ENCODE results near the gene PFN2. TPM values are rescaled to one million over a fixed set of nuclear protein-coding genes. Genes with fewer than 3 reads are reported as not detected.

Gene PFN2
- total and polyA plus RNA-seq, 2 donors (not counting 1 experiment from before 2014, with no cell fraction given), result 1.2 to 8.1 TPM

GRCh38 chr3:149989307-149989706, 18.6 kb upstream of the PFN2 start:
- Mint-ChIP-seq H3K27ac (no peak overlapping the region), H3K27me3 (peaks cover 29% of the 10 kb centered on the region), H3K9me3 (ENCODE audit: insufficient read depth) (no peaks in the 10 kb centered on the region), H3K4me1 (no peaks in the 10 kb centered on the region), H3K4me3 (no peak overlapping the region)
- H3K4me3 ChIP-seq (ENCODE audit: control extremely low read depth in 1 of 5, extremely low read depth in 1 of 5, insufficient read depth in 1 of 5, low read depth in 2 of 5, low read length in 4 of 5), result no peak overlapping the region
- no peaks in the 10 kb centered on the region for H3K4me1 ChIP-seq (ENCODE audit: control insufficient read depth in 2 of 2, insufficient read depth in 2 of 2, low read length in 2 of 2)
- peaks cover 0 to 3% (median 0%) of the 10 kb centered on the region in 4 experiments for H3K27me3 ChIP-seq (replicated peaks in 1 of 4; ENCODE audit: control extremely low read depth in 1 of 4, control insufficient read depth in 3 of 4, insufficient read depth in 4 of 4, low read length in 3 of 4)
- no peaks in the 10 kb centered on the region for H4K20me1 ChIP-seq (ENCODE audit: control insufficient read depth, insufficient read depth, low read length, poor library complexity, severe bottlenecking)
- ChIA-PET POLR2A (no interaction called here), CTCF (no interaction called here)
- intact Hi-C loops (cut with micrococcal nuclease), result no loop called here
- no peak for ATAC-seq (ENCODE audit: low read depth)
- no peak overlapping the region for H3K27ac ChIP-seq (ENCODE audit: low read length in 2 of 2)
- WGBS (ENCODE audit: insufficient coverage), result no CpG with 5 or more reads among the region's 2 CpGs
- no peak overlapping the region for H3K9ac ChIP-seq (ENCODE audit: low read length)
- no peaks in the 10 kb centered on the region for H3K36me3 ChIP-seq (replicated peaks in 1 of 2; ENCODE audit: control extremely low read depth in 1 of 2, control insufficient read depth in 1 of 2, extremely low read depth in 1 of 2, insufficient read depth in 2 of 2, low read length in 1 of 2)
- H3K79me2 ChIP-seq (ENCODE audit: control insufficient read depth, insufficient read depth, low read length), result no peaks in the 10 kb centered on the region
- H3K9me3 ChIP-seq (ENCODE audit: control extremely low read depth in 1 of 3, control insufficient read depth in 2 of 3, insufficient read depth in 1 of 3, low read length in 2 of 3), result peaks cover 0 to 15% (median 0%) of the 10 kb centered on the region in 3 donors
- no peak overlapping the region for H3K4me2 ChIP-seq (replicated peaks; ENCODE audit: low read depth, low read length, poor library complexity, severe bottlenecking)
- H2AFZ ChIP-seq (ENCODE audit: insufficient read depth, low read depth, low read length, poor library complexity, severe bottlenecking), result no peak overlapping the region
- TF ChIP-seq EZH2 (IDR thresholded peaks at IDR 0.05; ENCODE audit: borderline replicate concordance, insufficient read depth, low read depth, low read length, poor library complexity, severe bottlenecking) (no peak), CTCF (IDR thresholded peaks at IDR 0.05) (no peak)
- no peak for DNase-seq

GRCh38 chr3:149983628-149984027, 12.9 kb upstream of the PFN2 start:
- H3K27ac ChIP-seq (ENCODE audit: low read length in 2 of 2), result no peak overlapping the region

More at GRCh38 chr3:149983628-149984027, 12.9 kb upstream of the PFN2 start:
- ATAC-seq (ENCODE audit: low read depth) (no peak), DNase-seq (no peak)
- Histone ChIP-seq H3K4me2 (replicated peaks; ENCODE audit: low read depth, low read length, poor library complexity, severe bottlenecking) (no peak overlapping the region), H4K20me1 (ENCODE audit: control insufficient read depth, insufficient read depth, low read length, poor library complexity, severe bottlenecking) (no peaks in the 10 kb centered on the region), H3K9ac (ENCODE audit: low read length) (no peak overlapping the region), H3K79me2 (ENCODE audit: control insufficient read depth, insufficient read depth, low read length) (no peaks in the 10 kb centered on the region), H3K36me3 (replicated peaks in 1 of 2; ENCODE audit: control extremely low read depth in 1 of 2, control insufficient read depth in 1 of 2, extremely low read depth in 1 of 2, insufficient read depth in 2 of 2, low read length in 1 of 2) (no peaks in the 10 kb centered on the region), H3K27me3 (replicated peaks in 1 of 4; ENCODE audit: control extremely low read depth in 1 of 4, control insufficient read depth in 3 of 4, insufficient read depth in 4 of 4, low read length in 3 of 4) (peaks cover 0 to 3% (median 0%) of the 10 kb centered on the region in 4 experiments), H3K4me3 (ENCODE audit: control extremely low read depth in 1 of 5, extremely low read depth in 1 of 5, insufficient read depth in 1 of 5, low read depth in 2 of 5, low read length in 4 of 5) (no peak overlapping the region), H3K9me3 (ENCODE audit: control extremely low read depth in 1 of 3, control insufficient read depth in 2 of 3, insufficient read depth in 1 of 3, low read length in 2 of 3) (no peaks in the 10 kb centered on the region), H3K4me1 (ENCODE audit: control insufficient read depth in 2 of 2, insufficient read depth in 2 of 2, low read length in 2 of 2) (no peaks in the 10 kb centered on the region), H2AFZ (ENCODE audit: insufficient read depth, low read depth, low read length, poor library complexity, severe bottlenecking) (no peak overlapping the region)
- TF ChIP-seq CTCF (IDR thresholded peaks at IDR 0.05) (no peak), EZH2 (IDR thresholded peaks at IDR 0.05; ENCODE audit: borderline replicate concordance, insufficient read depth, low read depth, low read length, poor library complexity, severe bottlenecking) (no peak)
- Mint-ChIP-seq H3K4me3 (no peak overlapping the region), H3K4me1 (no peaks in the 10 kb centered on the region), H3K27ac (no peak overlapping the region), H3K9me3 (ENCODE audit: insufficient read depth) (no peaks in the 10 kb centered on the region), H3K27me3 (peaks cover 15% of the 10 kb centered on the region)
- WGBS (ENCODE audit: insufficient coverage), result 100% methylated on average over 2 of the region's 4 CpGs
- ChIA-PET POLR2A (interaction anchor here (0.6 kb wide), 1 partner anchor 20 kb away, joined by 5 read pairs; no protein-coding TSS in a partner anchor), CTCF (interaction anchor here (1.5 kb wide), 1 partner anchor 17 kb away, joined by 6 read pairs; no protein-coding TSS in a partner anchor)
- intact Hi-C loops (cut with micrococcal nuclease), result no loop called here

All from B cell (primary cell).